ENCODE measurements around the gene RALBP1.

- TF ChIP-seq POLR2A (IDR thresholded peaks at IDR 0.05; ENCODE audit: extremely low read depth, insufficient read length) (no peak), CTCF (IDR thresholded peaks at IDR 0.05; ENCODE audit: low read depth, low read length) (no peak), MYC (IDR thresholded peaks at IDR 0.05; ENCODE audit: low read depth, low read length) (no peak), MAX (IDR thresholded peaks at IDR 0.05; ENCODE audit: low read depth, low read length) (no peak)
Measured at GRCh38 chr18:9568186-9568585, 92.9 kb downstream of the RALBP1 start.
